CD4-positive, alpha-beta T cell (primary cell): Measurements from ENCODE around the gene SPOP. TPM values are rescaled to one million over a fixed set of nuclear protein-coding genes. Genes with fewer than 3 reads are reported as not detected.
A peak's percentile ranks its signal among the peaks of the same experiment; 100 is the strongest.
"Not testable (repeated sequence)": the region's sequence is repeated elsewhere in the genome, so short reads cannot be mapped to it uniquely, and the experiment has no call there.

Experiments used
- ATAC-seq: fragments of 200-7000 bp; cut with Tn5 transposase; one replicate; pipeline ENCODE4 v1.10.0; 2022; ENCODE audit warnings: mild to moderate bottlenecking; ENCODE audit not compliant: poor library complexity
- CTCF ChIA-PET: fragments of 350-600 bp; sonication (Branson Sonifier 250); formaldehyde crosslinking; loops from one replicate; lab custom pipeline; 2021; ENCODE audit warnings: antibody characterized with exemption, inconsistent platforms; lab: Charles Lee
- POLR2A ChIA-PET: fragments of 350-600 bp; sonication (Branson Sonifier 250); formaldehyde crosslinking; loops from one replicate; lab custom pipeline; 2021; ENCODE audit warnings: antibody characterized with exemption, inconsistent platforms; lab: Charles Lee
- DNase-seq, 14 experiments: peaks; one replicate each; pipeline ENCODE4 v3.0.0-alpha.2; 2013 to 2020; ENCODE audit warnings: mixed read lengths in 2 of 14
- H3K27ac ChIP-seq, 2 donors: one replicate each; pipeline versions ENCODE4 v1.5.1 to v1.7.0; 2013; ENCODE audit warnings: low read length in 2 of 2, low read depth in 1 of 2, mild to moderate bottlenecking in 1 of 2
- H3K27me3 ChIP-seq, 2 experiments: 1 replicate in 1 of 2; 2 replicates in 1 of 2; pipeline versions ENCODE4 v1.6.1 to v1.7.0; 2013; ENCODE audit warnings: low read length in 2 of 2, control low read depth in 1 of 2, mild to moderate bottlenecking in 1 of 2, moderate library complexity in 1 of 2; ENCODE audit not compliant: insufficient read depth in 2 of 2, control insufficient read depth in 1 of 2
- H3K36me3 ChIP-seq: one replicate; pipeline ENCODE4 v1.6.1; 2013; ENCODE audit warnings: low read length, control low read depth; ENCODE audit not compliant: insufficient read depth
- H3K4me1 ChIP-seq: one replicate; pipeline ENCODE4 v1.6.1; 2013; ENCODE audit warnings: low read length, control low read depth; ENCODE audit not compliant: insufficient read depth
- H3K4me3 ChIP-seq: one replicate; pipeline ENCODE4 v1.5.1; 2013; ENCODE audit warnings: mild to moderate bottlenecking, low read length, moderate library complexity
- H3K9me3 ChIP-seq, 2 experiments: 1 replicate in 1 of 2; 2 replicates in 1 of 2; pipeline versions ENCODE4 v1.6.1 to v1.7.0; 2013; ENCODE audit warnings: low read length in 2 of 2, mild to moderate bottlenecking in 2 of 2, control low read depth in 1 of 2, moderate library complexity in 1 of 2; ENCODE audit not compliant: control insufficient read depth in 1 of 2, insufficient read depth in 1 of 2
- H3K27ac Mint-ChIP-seq: one replicate; pipeline ENCODE4 v1.8.0; 2020; ENCODE audit warnings: mixed read lengths
- H3K27me3 Mint-ChIP-seq: one replicate; pipeline ENCODE4 v1.8.0; 2021; ENCODE audit warnings: mixed read lengths
- H3K36me3 Mint-ChIP-seq: one replicate; pipeline ENCODE4 v1.8.0; 2021; ENCODE audit warnings: low read depth, mixed read lengths
- H3K4me1 Mint-ChIP-seq: one replicate; pipeline ENCODE4 v1.8.0; 2021; ENCODE audit warnings: low read depth, mixed read lengths
- H3K4me3 Mint-ChIP-seq: one replicate; pipeline ENCODE4 v1.8.0; 2020; ENCODE audit warnings: mild to moderate bottlenecking, mixed read lengths
- H3K9me3 Mint-ChIP-seq: one replicate; pipeline ENCODE4 v1.8.0; 2020; ENCODE audit warnings: mixed read lengths
- intact Hi-C, 2 experiments: fragments of 100-400 bp; cut with DNase I in 1 of 2; cut with micrococcal nuclease in 1 of 2; formaldehyde crosslinking; loops; one replicate each; pipeline versions ENCODE4 v1.15.1 to v1.9.0; 2023 to 2025; cut with DNase I, micrococcal nuclease
- total RNA-seq, 174 experiments: library from RNA in 2 of 174; stranded (reverse) in 2 of 174; gene quantifications; one replicate each; pipeline ENCODE4 v1.2.3 and lab custom pipeline; 2021 to 2026
- TF ChIP-seq, protein P1 (sequence below): fragments of 200-600 bp; IDR thresholded peaks from one replicate; pipeline ENCODE4 v1.8.0; 2022; ENCODE audit warnings: antibody characterized with exemption, mild to moderate bottlenecking

Gene SPOP
- total RNA-seq, 2 experiments from 2014 or later: 38.7 to 41.5 TPM

DNA sequence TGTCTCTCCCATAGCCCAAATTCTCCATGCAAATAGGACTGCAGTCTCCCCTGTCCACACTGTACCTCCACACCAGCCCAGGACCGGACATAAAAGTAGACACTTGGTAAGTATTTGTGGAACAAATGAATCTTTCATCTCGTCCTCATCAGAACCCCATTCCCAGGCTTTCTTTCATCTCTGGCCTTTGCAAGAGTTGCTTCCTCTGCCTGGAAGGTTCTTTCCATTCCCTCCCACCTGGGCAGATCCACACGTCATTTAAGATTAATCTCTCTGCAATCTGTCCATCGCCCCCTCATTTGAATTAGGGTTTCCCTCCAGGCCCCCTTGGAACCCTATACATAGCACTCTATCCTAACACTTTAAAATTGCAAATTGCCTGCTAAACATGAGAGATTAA, 106.1 kb downstream of the SPOP start:
- no peak for ATAC-seq

DNA sequence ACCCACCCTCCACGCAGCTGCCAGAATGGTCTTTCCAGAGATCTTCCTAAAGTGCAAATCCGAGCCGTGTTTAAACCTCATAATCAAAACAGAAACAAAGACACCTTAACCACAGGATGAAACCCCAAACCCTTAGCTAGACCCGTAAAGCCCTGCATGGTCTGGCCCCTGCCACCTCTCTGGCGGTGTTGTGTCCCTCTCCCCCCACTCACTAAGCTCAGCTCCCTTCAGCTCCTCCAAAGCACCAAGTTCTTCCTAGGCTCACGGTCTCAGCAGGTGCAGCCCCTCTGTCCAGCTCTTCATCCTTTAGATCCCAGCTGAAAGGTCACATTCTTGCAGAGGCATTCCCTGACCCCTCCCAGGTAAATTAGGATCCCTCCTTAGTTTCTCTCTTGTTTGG, 106.6 kb downstream of the SPOP start:
- intact Hi-C loops: no loop called here
- Histone ChIP-seq H3K9me3 (no peaks in the 10 kb centered on the region), H3K27ac (no peak overlapping the region), H3K4me3 (no peak overlapping the region), H3K36me3 (no peaks in the 10 kb centered on the region), H3K4me1 (peaks cover 34% of the 10 kb centered on the region), H3K27me3 (peaks cover 24 to 26% of the 10 kb centered on the region in 2 experiments)
- H3K4me3 Mint-ChIP-seq: peak overlapping the region; percentile 36
- DNase-seq (no peak), ATAC-seq (no peak)
- POLR2A ChIA-PET: interaction anchor here (2.1 to 2.3 kb wide), 2 partner anchors 125 to 137 kb away, joined by 14 to 18 read pairs; partner anchors contain the start of gene SLC35B1
- CTCF ChIA-PET: interaction anchor here (0.6 to 3.2 kb wide), 5 partner anchors 13 to 137 kb away, joined by 3 to 48 read pairs (median 21); partner anchors contain the start of gene SLC35B1
- H3K27me3 Mint-ChIP-seq: peaks cover 32% of the 10 kb centered on the region
- H3K27ac Mint-ChIP-seq: no peak overlapping the region
- H3K36me3 Mint-ChIP-seq: no peaks in the 10 kb centered on the region
- no peaks in the 10 kb centered on the region for H3K9me3 Mint-ChIP-seq
- peaks cover 12% of the 10 kb centered on the region for H3K4me1 Mint-ChIP-seq
- TF ChIP-seq, protein P1, sequence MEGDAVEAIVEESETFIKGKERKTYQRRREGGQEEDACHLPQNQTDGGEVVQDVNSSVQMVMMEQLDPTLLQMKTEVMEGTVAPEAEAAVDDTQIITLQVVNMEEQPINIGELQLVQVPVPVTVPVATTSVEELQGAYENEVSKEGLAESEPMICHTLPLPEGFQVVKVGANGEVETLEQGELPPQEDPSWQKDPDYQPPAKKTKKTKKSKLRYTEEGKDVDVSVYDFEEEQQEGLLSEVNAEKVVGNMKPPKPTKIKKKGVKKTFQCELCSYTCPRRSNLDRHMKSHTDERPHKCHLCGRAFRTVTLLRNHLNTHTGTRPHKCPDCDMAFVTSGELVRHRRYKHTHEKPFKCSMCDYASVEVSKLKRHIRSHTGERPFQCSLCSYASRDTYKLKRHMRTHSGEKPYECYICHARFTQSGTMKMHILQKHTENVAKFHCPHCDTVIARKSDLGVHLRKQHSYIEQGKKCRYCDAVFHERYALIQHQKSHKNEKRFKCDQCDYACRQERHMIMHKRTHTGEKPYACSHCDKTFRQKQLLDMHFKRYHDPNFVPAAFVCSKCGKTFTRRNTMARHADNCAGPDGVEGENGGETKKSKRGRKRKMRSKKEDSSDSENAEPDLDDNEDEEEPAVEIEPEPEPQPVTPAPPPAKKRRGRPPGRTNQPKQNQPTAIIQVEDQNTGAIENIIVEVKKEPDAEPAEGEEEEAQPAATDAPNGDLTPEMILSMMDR: no peak

More for the DNA sequence above, 106.1 kb downstream of the SPOP start:
- TF ChIP-seq, protein P1: no peak
- DNase-seq: no peak
- Mint-ChIP-seq H3K27ac (no peak overlapping the region), H3K9me3 (no peaks in the 10 kb centered on the region), H3K4me1 (peaks cover 12% of the 10 kb centered on the region), H3K27me3 (peaks cover 33% of the 10 kb centered on the region), H3K36me3 (no peaks in the 10 kb centered on the region), H3K4me3 (peak overlapping the region; percentile 36)
- H3K4me1 ChIP-seq: peaks cover 39% of the 10 kb centered on the region
- H3K9me3 ChIP-seq: peaks cover 0 to under 1% of the 10 kb centered on the region in 2 experiments
- H3K27ac ChIP-seq: no peak overlapping the region
- intact Hi-C loops: no loop called here
- no peak overlapping the region for H3K4me3 ChIP-seq
- POLR2A ChIA-PET: interaction anchor here (0.8 kb wide), 1 partner anchor 124 kb away, joined by 3 read pairs; no protein-coding TSS in a partner anchor
- peaks cover 27 to 31% of the 10 kb centered on the region in 2 experiments for H3K27me3 ChIP-seq
- H3K36me3 ChIP-seq: no peaks in the 10 kb centered on the region
- CTCF ChIA-PET: interaction anchor here (0.6 to 3.2 kb wide), 4 partner anchors 21 to 137 kb away, joined by 3 to 48 read pairs (median 18); partner anchors contain the start of gene SLC35B1

DNA sequence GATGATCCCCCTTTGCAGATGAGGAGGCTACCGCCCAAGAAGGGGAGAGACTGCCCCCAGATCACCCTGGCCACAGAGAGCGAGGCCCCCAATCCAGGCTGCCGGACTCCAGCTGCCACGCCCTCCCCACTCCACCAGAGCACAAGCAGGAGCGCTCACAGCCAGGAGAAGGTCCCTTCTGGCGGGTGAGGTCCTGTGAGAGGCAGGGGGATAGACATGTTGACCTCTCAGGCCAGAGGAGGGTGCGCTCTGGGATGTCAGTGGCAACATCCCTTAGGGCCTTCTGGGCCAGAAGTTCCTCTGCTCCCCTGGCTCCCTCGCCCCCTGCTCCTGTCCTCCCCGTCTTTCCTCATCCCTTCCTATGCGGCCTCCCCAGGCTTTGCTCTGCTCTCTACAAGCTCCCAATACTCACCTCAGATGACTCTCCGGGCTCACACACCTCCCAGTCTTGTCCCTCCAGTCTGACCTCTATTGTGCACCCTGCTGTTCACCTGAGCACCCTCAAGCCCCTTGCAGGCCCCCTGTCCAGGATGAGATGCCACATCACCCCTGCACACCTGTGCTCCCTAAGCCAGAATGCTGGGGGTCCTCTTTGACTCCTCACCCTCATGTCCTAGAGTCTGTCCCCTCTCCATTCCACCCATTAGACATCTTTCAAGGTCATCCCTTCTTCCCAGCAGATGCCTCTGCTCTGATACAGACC, 107.2 kb downstream of the SPOP start:
- Mint-ChIP-seq H3K4me1 (peaks cover 13% of the 10 kb centered on the region), H3K36me3 (no peaks in the 10 kb centered on the region), H3K9me3 (no peaks in the 10 kb centered on the region), H3K4me3 (peak overlapping the region; percentile 93), H3K27me3 (peaks cover 33% of the 10 kb centered on the region), H3K27ac (no peak overlapping the region)
- ChIA-PET POLR2A (interaction anchor here (0.8 to 2.3 kb wide), 12 partner anchors 107 to 427 kb away, joined by 3 to 18 read pairs (median 3); partner anchors contain the start of genes FAM117A, KAT7, SLC35B1 and SPOP), CTCF (interaction anchor here (0.6 to 3.2 kb wide), 61 partner anchors 8 to 427 kb away, joined by 3 to 48 read pairs (median 5); partner anchors contain the start of genes FAM117A, KAT7, NGFR and SLC35B1)
- H3K36me3 ChIP-seq: no peaks in the 10 kb centered on the region
- no peak overlapping the region for H3K27ac ChIP-seq
- DNase-seq: no peak
- TF ChIP-seq, protein P1: no peak
- intact Hi-C loops: loop anchor here (1.0 kb wide), 1 partner anchor 125 kb away; no protein-coding TSS in a partner anchor
- peaks cover 20 to 21% of the 10 kb centered on the region in 2 experiments for H3K27me3 ChIP-seq
- ATAC-seq: no peak
- peaks cover 33% of the 10 kb centered on the region for H3K4me1 ChIP-seq
- H3K4me3 ChIP-seq: no peak overlapping the region
- H3K9me3 ChIP-seq: no peaks in the 10 kb centered on the region

DNA sequence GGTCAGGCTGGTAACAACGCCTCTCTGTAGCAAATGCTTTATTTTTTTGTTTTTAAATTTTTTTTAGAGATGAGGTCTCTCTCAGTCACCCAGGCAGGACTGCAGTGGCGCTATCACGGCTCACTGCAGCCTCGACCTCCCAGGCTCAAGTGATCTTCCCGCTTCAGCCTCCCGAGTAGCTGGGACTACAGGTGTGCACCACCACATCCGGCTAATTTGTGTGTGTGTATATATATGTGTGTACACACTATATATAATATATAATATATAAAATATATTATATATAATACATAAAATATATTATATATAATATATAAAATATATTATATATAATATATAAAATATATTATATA, 109.2 kb downstream of the SPOP start:
- not testable (repeated sequence) for H3K9me3 Mint-ChIP-seq, H3K27ac Mint-ChIP-seq
- peaks cover 25% of the 10 kb centered on the region for H3K4me1 ChIP-seq

More for the DNA sequence above, 109.2 kb downstream of the SPOP start:
- H3K27ac ChIP-seq, H3K36me3 ChIP-seq, H3K4me3 Mint-ChIP-seq, H3K9me3 ChIP-seq, H3K27me3 ChIP-seq, H3K4me3 ChIP-seq, DNase-seq, H3K36me3 Mint-ChIP-seq, ATAC-seq: not testable (repeated sequence)
- intact Hi-C loops: loop anchor here (1.0 to 10.0 kb wide), 4 partner anchors 220 to 516 kb away; partner anchors contain the start of gene KAT7 (in 1 of the 2)
- ChIA-PET CTCF (interaction anchor here (1.6 to 3.2 kb wide), 4 partner anchors 13 to 246 kb away, joined by 6 to 33 read pairs (median 8); partner anchors contain the start of genes NGFR and SLC35B1), POLR2A (interaction anchor here (1.0 to 1.8 kb wide), 3 partner anchors 129 to 196 kb away, joined by 3 to 9 read pairs (median 5); partner anchors contain the start of genes FAM117A and SLC35B1)
- peaks cover 17% of the 10 kb centered on the region for H3K27me3 Mint-ChIP-seq
- H3K4me1 Mint-ChIP-seq: peaks cover 14% of the 10 kb centered on the region
